ENCODE results near the gene FGF19.

FGF19 gene

DNA sequence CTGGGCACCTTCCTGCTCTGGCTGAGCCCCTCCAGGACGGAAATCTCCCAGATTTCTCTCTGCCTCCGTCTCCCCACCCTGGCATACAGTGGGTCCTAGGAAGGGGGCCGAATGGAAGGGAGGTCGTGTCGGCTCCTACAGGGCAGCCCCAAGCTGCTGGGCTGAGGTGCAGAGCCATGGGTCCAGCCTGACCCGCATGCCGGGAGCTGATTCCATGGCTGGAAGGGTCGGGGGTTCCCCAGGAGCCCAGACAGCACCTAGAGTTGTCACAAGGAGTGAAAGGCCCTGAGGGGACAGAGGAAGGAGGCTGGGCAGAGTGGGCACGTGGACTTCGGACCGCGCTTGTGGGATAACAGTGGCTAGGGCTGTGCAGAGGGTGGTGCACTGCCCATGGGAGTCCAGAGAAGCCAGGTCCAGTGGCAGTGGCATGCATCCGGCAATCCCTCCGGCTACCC lies 46.3 kb downstream of the FGF19 start:
- Histone ChIP-seq H3K27ac (no peak overlapping the region), H3K4me3 (ENCODE audit: low read depth, low read length) (no peak overlapping the region)

GRCh38 chr11:69656536-69657455 lies 47.0 kb downstream of the FGF19 start:
- Histone ChIP-seq H3K4me3 (ENCODE audit: low read depth, low read length) (no peak overlapping the region), H3K36me3 (replicated peaks) (peaks cover 23% of the 10 kb centered on the region), H3K27me3 (replicated peaks) (no peaks in the 10 kb centered on the region), H3K27ac (no peak overlapping the region)
- no peak for DNase-seq
- in situ Hi-C loops (cut with HindIII; ENCODE audit: low pct_ligation_motif_present, low sequenced_read_pairs) = loop anchor here (25.0 kb wide), 1 partner anchor 544 kb away; no protein-coding TSS in a partner anchor
- TF ChIP-seq, protein P1, sequence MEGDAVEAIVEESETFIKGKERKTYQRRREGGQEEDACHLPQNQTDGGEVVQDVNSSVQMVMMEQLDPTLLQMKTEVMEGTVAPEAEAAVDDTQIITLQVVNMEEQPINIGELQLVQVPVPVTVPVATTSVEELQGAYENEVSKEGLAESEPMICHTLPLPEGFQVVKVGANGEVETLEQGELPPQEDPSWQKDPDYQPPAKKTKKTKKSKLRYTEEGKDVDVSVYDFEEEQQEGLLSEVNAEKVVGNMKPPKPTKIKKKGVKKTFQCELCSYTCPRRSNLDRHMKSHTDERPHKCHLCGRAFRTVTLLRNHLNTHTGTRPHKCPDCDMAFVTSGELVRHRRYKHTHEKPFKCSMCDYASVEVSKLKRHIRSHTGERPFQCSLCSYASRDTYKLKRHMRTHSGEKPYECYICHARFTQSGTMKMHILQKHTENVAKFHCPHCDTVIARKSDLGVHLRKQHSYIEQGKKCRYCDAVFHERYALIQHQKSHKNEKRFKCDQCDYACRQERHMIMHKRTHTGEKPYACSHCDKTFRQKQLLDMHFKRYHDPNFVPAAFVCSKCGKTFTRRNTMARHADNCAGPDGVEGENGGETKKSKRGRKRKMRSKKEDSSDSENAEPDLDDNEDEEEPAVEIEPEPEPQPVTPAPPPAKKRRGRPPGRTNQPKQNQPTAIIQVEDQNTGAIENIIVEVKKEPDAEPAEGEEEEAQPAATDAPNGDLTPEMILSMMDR (IDR thresholded peaks at IDR 0.05; ENCODE audit: low read depth, low read length, missing control alignments) = no peak

More for the DNA sequence above, 46.3 kb downstream of the FGF19 start:
- in situ Hi-C loops (cut with HindIII; ENCODE audit: low pct_ligation_motif_present, low sequenced_read_pairs) = loop anchor here (25.0 kb wide), 1 partner anchor 545 kb away; no protein-coding TSS in a partner anchor
- TF ChIP-seq, protein P1 (IDR thresholded peaks at IDR 0.05; ENCODE audit: low read depth, low read length, missing control alignments) = no peak
- DNase-seq = no peak
- Histone ChIP-seq H3K27me3 (replicated peaks) (no peaks in the 10 kb centered on the region), H3K36me3 (replicated peaks) (peaks cover 17% of the 10 kb centered on the region)

DNA sequence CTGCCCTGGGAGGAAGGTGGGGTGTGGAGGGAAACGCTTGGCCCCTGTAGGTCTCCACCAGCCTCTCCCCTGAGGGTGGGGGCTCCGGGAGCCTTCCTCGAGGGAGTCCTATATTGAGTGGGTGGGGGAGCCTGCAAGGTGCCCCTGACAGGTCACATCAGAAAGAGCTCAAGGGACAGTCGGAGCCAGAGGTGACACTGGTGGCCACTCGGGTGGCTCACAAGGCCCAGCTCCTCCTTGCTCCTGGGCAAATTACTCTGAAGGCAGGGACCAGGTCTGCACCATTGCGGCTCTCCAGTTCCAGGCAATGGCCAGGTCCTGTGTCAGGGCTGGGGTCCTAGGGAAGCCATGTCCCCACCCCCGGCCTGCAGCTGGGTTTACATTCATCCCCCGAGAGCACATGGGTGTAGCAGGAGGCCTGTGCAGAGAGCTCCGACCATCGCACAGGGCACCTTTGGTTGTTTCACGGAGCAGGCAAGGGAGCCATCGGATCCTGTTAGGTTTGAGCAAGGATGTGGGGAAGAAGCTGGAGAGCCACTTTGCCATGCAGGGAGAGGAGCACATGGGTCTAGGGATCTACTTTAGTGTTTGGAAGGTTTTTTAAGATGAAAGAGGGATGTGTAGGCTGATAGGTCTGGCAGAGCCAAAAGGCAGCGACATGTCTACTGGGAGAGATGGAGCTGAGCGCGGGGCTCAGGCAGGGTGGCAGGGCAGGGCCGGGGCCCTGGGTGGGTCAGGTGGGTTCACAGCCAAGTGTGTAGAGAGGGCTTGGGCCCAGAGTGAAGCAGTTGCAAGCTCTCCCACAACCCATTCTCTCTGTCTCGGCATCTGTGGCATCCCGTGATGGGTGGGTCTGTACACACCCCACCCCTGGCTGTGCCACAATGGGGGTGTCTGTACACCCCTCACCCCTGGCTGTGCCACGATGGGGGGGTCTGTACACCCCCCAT lies 48.1 kb downstream of the FGF19 start:
- DNase-seq = no peak
- TF ChIP-seq, protein P1 (IDR thresholded peaks at IDR 0.05; ENCODE audit: low read depth, low read length, missing control alignments) = no peak
- Histone ChIP-seq H3K4me3 (ENCODE audit: low read depth, low read length) (no peak overlapping the region), H3K36me3 (replicated peaks) (peaks cover 33% of the 10 kb centered on the region), H3K27me3 (replicated peaks) (no peaks in the 10 kb centered on the region), H3K27ac (no peak overlapping the region)
- in situ Hi-C loops (cut with HindIII; ENCODE audit: low pct_ligation_motif_present, low sequenced_read_pairs) = loop anchor here (25.0 kb wide), 1 partner anchor 543 kb away; no protein-coding TSS in a partner anchor

DNA sequence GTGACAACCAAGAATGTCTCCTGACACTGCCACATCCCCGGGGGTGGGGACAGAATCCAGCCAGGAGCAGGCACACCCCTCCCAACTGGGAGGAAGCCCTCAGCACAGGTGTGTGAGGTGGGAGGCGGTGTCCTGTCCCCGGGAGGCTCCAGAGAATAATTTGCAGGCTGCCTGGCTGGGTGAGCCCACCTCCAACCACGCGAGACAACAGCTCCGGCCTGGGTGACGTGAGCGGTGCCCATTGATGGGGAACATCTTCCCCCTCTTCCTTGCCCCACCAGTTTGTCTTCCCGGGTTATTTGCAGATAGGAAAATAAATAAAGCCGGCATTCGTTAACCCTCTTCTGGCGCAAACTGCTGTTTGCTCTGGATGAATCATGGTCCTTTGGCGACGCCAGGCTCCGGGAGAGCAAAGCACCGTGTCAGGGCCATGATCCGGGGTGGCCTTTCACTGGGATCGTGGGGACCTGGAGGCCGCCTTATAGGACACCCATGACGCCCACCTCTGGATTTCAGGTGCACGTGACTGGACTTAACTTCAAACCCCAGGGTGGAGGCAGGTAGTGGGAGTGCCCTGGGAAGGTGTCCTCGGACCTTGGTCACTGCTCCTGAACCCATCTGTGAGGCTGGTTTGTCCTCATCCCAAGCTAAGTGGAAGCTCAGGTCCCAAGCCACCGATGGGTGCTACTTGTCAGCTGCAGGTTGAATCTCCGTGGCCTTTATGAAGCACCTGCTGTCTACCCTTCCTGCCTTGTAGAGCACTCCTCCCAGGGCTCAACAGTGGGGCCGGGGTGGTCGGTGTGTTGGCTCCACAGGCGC lies 49.0 kb downstream of the FGF19 start:
- H3K4me3 ChIP-seq (ENCODE audit: low read depth, low read length) = no peak overlapping the region
- DNase-seq = no peak

More for the DNA sequence above, 49.0 kb downstream of the FGF19 start:
- TF ChIP-seq, protein P1 (IDR thresholded peaks at IDR 0.05; ENCODE audit: low read depth, low read length, missing control alignments) = no peak
- Histone ChIP-seq H3K27me3 (replicated peaks) (no peaks in the 10 kb centered on the region), H3K27ac (no peak overlapping the region), H3K36me3 (replicated peaks) (peaks cover 41% of the 10 kb centered on the region)
- in situ Hi-C loops (cut with HindIII; ENCODE audit: low pct_ligation_motif_present, low sequenced_read_pairs) = loop anchor here (25.0 kb wide), 1 partner anchor 543 kb away; no protein-coding TSS in a partner anchor

All from brain microvascular endothelial cell (primary cell).